Gastroesophageal sphincter (tissue), 4 donors: ENCODE results near the gene KRT17. TPM values are rescaled to one million over a fixed set of nuclear protein-coding genes. Genes with fewer than 3 reads are reported as not detected.
"Not testable (repeated sequence)": the region's sequence is repeated elsewhere in the genome, so short reads cannot be mapped to it uniquely, and the experiment has no call there.

Source experiments
- ATAC-seq: fragments of 150-250 bp; one replicate; pipeline ENCODE4 v1.9.1; 2016; ENCODE audit warnings: mild to moderate bottlenecking, moderate library complexity
- H3K27ac ChIP-seq, 4 donors: fragments of 200-600 bp; sonication (generic) in 3 of 4; 1 replicate in 3 of 4; 2 replicates in 1 of 4; pipeline ENCODE4 v1.5.1; 2016 to 2019
- H3K27me3 ChIP-seq: fragments of 200-600 bp; sonication (generic); one replicate; pipeline ENCODE4 v1.5.1; 2019
- H3K36me3 ChIP-seq, 2 donors: fragments of 200-600 bp; sonication (generic); one replicate each; pipeline ENCODE4 v1.5.1; 2019; ENCODE audit warnings: control low read depth in 1 of 2
- H3K4me1 ChIP-seq, 3 donors: fragments of 200-600 bp; sonication (generic); 1 replicate in 2 of 3; 2 replicates in 1 of 3; pipeline ENCODE4 v1.5.1; 2016 to 2019; ENCODE audit warnings: control low read depth in 2 of 3
- H3K4me3 ChIP-seq, 2 donors: fragments of 200-600 bp; sonication (generic); one replicate each; pipeline ENCODE4 v1.5.1; 2019; ENCODE audit warnings: mild to moderate bottlenecking in 1 of 2, moderate library complexity in 1 of 2
- H3K9me3 ChIP-seq, 3 donors: fragments of 200-600 bp; sonication (generic); one replicate each; pipeline ENCODE4 v1.5.1; 2017 to 2019; ENCODE audit warnings: control low read depth in 2 of 3
- EP300 ChIP-seq: sonication (generic); formaldehyde crosslinking; IDR thresholded peaks from one replicate; pipeline ENCODE4 v1.6.1; 2017; ENCODE audit warnings: antibody characterized with exemption, mild to moderate bottlenecking
- POLR2A ChIP-seq, 2 donors: fragments of 450-650 bp; IDR thresholded peaks; one replicate each; pipeline ENCODE4 v1.6.1; 2017; ENCODE audit warnings: antibody characterized with exemption in 2 of 2, mild to moderate bottlenecking in 2 of 2, moderate library complexity in 1 of 2
- POLR2AphosphoS5 ChIP-seq: sonication (generic); formaldehyde crosslinking; IDR thresholded peaks from one replicate; pipeline ENCODE4 v1.6.1; 2017; ENCODE audit warnings: antibody characterized with exemption
- WGBS, 2 donors: methylation state at CpG; one replicate each; pipeline ENCODE4 v1.1.5; 2018; ENCODE audit warnings: low coverage in 1 of 2; 5-methylcytosine and 5-hydroxymethylcytosine counted together
- total RNA-seq, 4 donors: library from RNA; depleted of rRNA; stranded (reverse); fragments of >200 nt; gene quantifications; one replicate each; pipeline ENCODE4 v1.1.0, GENCODE V29; 2016
- TF ChIP-seq, protein P1 (sequence below), 4 experiments: fragments of 200-600 bp in 2 of 4; fragments of 450-650 bp in 2 of 4; sonication (generic) in 1 of 4; IDR thresholded peaks; one replicate each; pipeline ENCODE4 v1.5.1; 2017 to 2019; ENCODE audit warnings: antibody characterized with exemption in 4 of 4, mild to moderate bottlenecking in 2 of 4, moderate library complexity in 2 of 4

The KRT17 gene
- total RNA-seq, 4 donors from 2014 or later, result 7.0 to 18.5 (median 17.4) TPM; not detected in 1

DNA sequence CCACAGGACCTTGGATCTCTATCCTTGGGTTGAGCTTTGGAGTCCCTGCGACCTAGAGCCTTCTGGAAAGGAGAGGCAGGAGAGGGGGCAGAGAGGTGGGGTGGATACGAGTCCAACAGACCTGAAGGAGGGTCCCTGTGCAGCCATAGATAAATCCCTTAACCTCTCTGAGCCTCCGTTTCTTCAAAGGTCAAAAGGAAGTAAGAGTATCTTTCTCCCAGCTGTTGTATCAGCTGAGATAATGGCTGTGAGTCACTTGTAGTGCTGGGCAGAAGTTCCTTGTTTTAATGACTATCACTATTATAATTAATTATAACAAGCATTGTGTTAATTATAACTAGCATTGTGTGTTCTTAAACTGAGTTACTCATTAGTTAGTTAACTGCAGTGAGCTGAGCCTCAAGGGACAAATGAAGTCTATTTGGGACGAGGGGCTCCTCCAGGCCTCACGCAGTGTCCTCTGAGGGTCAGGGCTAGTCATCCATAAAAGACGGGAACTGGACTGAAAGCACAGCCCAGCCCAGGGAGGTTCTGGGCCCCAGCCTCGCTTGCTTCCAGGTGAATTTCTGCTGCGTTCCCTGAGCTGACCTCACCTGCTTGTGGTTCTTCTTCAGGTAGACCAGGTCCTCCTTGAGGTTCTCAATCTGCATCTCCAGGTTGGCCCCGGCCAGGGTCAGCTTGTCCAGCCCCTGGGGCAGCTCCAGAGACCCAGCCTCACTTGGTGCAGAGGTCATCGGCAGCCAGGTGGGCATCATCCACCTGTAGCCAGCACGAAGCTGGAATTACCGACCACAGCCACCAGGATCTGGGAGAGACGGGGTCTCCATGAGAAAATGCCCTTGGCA is 5.7 kb upstream of the KRT17 start:
- Histone ChIP-seq H3K27ac (no peak overlapping the region), H3K4me3 (no peak overlapping the region), H3K36me3 (no peaks in the 10 kb centered on the region), H3K27me3 (peaks cover 7% of the 10 kb centered on the region), H3K9me3 (no peaks in the 10 kb centered on the region), H3K4me1 (peaks cover 0 to 4% (median 0%) of the 10 kb centered on the region in 3 donors)
- 68% methylated on average over 5 to 6 of the region's 13 CpGs for WGBS, 2 donors
- ATAC-seq, result no peak
- TF ChIP-seq POLR2AphosphoS5 (no peak), POLR2A (IDR thresholded peaks at IDR 0.05) (no peak), EP300 (no peak)
- TF ChIP-seq, protein P1, sequence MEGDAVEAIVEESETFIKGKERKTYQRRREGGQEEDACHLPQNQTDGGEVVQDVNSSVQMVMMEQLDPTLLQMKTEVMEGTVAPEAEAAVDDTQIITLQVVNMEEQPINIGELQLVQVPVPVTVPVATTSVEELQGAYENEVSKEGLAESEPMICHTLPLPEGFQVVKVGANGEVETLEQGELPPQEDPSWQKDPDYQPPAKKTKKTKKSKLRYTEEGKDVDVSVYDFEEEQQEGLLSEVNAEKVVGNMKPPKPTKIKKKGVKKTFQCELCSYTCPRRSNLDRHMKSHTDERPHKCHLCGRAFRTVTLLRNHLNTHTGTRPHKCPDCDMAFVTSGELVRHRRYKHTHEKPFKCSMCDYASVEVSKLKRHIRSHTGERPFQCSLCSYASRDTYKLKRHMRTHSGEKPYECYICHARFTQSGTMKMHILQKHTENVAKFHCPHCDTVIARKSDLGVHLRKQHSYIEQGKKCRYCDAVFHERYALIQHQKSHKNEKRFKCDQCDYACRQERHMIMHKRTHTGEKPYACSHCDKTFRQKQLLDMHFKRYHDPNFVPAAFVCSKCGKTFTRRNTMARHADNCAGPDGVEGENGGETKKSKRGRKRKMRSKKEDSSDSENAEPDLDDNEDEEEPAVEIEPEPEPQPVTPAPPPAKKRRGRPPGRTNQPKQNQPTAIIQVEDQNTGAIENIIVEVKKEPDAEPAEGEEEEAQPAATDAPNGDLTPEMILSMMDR (IDR thresholded peaks at IDR 0.05), result no peak

DNA sequence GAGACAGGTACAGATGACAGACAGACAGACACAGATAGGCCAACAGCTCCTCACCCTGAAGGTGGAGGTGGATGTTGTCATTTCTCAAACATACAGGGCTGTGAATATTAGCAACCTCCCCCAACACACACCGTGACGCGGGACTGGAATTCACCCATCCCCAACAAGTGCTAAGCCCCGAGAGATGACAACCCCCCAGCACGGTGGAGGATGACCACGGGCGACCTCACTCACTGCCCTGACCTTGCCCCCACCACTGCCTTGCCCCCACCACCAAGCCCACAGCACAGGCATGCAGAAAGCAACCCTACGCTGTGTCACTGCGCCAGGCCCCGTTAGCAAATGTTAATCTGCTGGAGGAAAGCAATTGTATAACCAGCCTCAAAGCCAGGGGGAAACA is 4.9 kb upstream of the KRT17 start:
- no peak for ATAC-seq

DNA sequence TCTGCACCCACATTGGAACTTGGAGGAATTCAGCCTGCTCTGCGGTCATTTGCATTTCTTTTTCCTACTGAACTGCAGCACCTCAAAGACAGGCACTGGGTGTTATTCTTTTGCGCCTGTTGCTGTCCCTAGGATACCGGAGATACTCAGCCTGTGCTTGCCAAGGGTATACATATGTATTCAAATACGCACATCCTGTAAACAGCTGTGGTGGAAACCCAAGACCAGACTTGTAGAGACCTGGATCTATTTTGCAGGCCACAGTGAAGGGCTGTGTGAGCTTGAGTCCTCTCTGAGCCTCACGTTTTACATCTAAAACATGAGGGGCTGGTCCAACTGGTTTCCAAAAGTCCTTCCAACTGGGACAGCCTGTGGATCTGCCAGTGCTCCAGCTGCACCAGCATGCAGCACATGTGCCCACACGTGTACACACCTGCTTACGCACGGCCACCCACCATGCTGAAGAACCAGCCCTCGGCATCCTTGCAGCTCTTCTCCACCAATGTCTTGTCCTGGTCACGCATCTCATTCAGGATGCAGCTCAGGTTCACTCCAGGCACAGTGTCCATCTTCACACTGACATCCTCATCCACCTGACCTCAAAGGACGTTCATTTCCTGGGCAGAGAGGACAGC is 4.4 kb upstream of the KRT17 start:
- 77 to 87% methylated on average over 3 to 7 of the region's 11 CpGs for WGBS, 2 donors
- H3K27me3 ChIP-seq, result peaks cover 19% of the 10 kb centered on the region
- H3K27ac ChIP-seq, ATAC-seq, H3K36me3 ChIP-seq, H3K4me3 ChIP-seq, H3K9me3 ChIP-seq, H3K4me1 ChIP-seq: not testable (repeated sequence)

More for the DNA sequence above, 4.9 kb upstream of the KRT17 start:
- H3K4me1 ChIP-seq, result no peaks in the 10 kb centered on the region
- H3K27ac ChIP-seq, result no peak overlapping the region
- 93% methylated on average over 3 of the region's 10 CpGs; no CpG with 5 or more reads in 1 of the 2 donors for WGBS, 2 donors
- TF ChIP-seq, protein P1 (IDR thresholded peaks at IDR 0.05), result no peak
- H3K27me3 ChIP-seq, result peaks cover 14% of the 10 kb centered on the region
- H3K36me3 ChIP-seq, result no peaks in the 10 kb centered on the region
- H3K4me3 ChIP-seq, result no peak overlapping the region
- no peaks in the 10 kb centered on the region for H3K9me3 ChIP-seq

DNA sequence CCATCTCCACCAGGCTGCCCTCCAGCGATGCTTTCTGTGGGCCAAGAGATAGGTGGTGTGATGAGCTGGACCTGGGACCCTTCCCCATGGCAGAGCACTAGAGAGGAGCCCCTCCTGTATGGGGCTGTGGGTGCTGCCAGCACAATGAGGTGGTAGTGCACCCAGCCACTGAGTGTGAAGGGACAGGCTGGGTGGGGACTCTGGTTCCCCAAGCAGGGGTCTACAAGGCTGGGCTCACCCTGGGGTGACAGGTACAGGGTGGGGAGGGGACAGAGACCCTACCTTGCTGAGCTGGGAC is 3.6 kb upstream of the KRT17 start:
- H3K4me1 ChIP-seq, H3K4me3 ChIP-seq, ATAC-seq, H3K9me3 ChIP-seq, H3K36me3 ChIP-seq, H3K27ac ChIP-seq: not testable (repeated sequence)
- WGBS, 2 donors, result no CpG with 5 or more reads among the region's 1 CpG
- peaks cover 24% of the 10 kb centered on the region for H3K27me3 ChIP-seq

DNA sequence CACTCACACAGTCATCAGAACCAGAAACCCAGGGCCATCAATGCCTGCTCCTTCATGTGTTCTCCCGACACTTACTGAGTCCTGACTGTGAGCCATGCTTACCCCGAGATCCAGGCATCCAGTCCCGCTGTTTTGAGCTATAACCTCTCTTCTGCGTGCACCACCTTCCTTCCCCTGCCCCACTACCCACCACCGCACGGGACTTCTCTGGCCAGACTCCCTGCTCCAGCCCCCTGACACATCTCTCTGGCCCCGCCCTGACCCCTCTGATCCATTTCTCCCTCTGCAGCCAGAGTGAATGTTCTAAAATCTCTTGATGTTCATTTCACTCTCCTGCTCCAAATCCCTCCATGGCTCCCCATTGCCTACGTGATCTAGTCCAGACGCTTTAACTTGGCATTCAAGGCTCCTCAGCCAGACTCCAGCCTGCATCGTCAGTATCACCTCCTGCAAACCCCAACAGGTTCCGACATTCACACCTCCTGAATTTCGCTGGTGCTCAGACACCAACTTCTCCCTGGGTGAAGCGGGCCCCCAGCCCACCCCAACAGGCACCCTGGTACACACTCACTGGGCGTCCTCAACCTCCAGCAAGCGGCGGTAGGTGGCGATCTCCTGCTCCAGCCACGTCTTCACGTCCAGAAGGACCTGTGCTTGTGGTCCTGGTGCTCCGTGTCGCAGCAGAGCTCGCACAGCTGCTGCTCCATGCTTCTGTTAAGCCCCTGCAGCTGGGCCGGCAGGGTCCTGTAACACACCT is 3.1 kb upstream of the KRT17 start:
- no peak overlapping the region for H3K4me3 ChIP-seq
- 82 to 84% methylated on average over 11 to 16 of the region's 23 CpGs for WGBS, 2 donors
- H3K36me3 ChIP-seq, result no peaks in the 10 kb centered on the region
- ATAC-seq, result no peak
- no peaks in the 10 kb centered on the region for H3K9me3 ChIP-seq
- TF ChIP-seq EP300 (no peak), POLR2AphosphoS5 (no peak), POLR2A (IDR thresholded peaks at IDR 0.05) (no peak)
- TF ChIP-seq, protein P1 (IDR thresholded peaks at IDR 0.05), result no peak
- H3K27me3 ChIP-seq, result peaks cover 24% of the 10 kb centered on the region
- H3K4me1 ChIP-seq, result no peaks in the 10 kb centered on the region
- H3K27ac ChIP-seq, result no peak overlapping the region

DNA sequence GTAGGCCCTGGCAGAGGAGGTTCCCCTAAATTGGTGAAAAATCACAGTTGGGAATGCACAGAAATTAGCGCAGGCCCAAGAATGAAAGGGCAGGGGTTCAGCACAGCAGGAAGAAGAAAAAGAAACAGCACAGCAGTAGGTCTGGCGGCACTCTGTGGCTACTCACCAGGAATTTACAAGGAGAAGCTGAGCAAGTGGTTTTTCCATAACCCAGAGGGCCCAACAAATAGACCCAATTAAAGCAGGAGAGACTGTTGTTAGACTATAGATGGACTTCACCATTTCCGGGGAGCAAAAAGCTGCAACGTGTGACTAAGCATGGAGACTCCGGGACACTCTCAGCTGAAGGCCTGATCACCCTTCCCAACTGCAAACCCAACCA is 2.5 kb upstream of the KRT17 start:
- H3K4me3 ChIP-seq, ATAC-seq, H3K4me1 ChIP-seq, H3K36me3 ChIP-seq, H3K9me3 ChIP-seq, H3K27ac ChIP-seq: not testable (repeated sequence)
- WGBS, 2 donors, result 79% methylated on average over 5 of the region's 5 CpGs; no CpG with 5 or more reads in 1 of the 2 donors
- H3K27me3 ChIP-seq, result peaks cover 21% of the 10 kb centered on the region

DNA sequence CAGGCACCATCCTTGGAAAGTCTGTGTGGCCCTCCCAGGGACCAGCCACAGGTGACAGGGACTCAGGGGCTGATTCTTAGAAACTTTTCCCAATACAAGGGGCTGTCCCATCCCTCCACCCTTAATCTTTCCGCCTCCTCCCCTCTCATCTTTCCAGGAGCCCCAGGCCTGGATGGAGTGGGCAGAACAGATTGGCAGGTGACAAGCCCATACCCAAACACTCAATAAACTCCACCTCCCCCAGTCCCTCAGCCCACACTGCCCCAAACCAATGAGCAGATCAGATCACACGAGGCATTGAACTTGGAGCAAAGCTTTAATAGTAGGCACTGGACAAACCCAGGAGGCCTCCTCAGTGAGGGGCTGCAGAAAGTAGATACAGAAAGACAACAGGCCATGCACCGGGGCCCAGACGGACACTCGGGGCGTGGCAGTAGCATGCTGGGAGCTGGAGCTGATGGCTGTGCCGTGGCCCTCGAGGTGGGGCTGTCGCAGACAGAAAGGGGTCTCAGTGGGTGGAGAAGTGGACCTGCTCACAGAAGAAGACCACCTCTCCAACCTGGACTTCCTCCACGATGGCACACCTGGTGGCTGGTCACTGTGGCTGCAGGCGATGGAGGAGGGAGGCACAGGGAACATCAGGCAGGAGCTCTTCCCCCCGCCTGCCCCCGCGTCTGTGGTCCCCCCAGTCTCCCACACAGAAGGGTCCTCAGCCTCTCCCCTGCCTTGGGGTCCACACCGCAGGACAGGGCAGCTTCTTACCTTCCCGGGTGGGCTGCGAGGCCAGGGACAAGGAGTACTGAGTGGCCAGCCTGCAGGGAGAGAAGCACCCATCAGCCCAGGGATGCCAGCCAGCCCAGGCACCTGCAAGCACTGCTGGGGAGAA is 1.9 kb upstream of the KRT17 start:
- H3K36me3 ChIP-seq, ATAC-seq, H3K27ac ChIP-seq, H3K9me3 ChIP-seq, H3K4me3 ChIP-seq, H3K4me1 ChIP-seq: not testable (repeated sequence)
- WGBS, 2 donors, result 100% methylated on average over 1 of the region's 17 CpGs; no CpG with 5 or more reads in 1 of the 2 donors
- peaks cover 17% of the 10 kb centered on the region for H3K27me3 ChIP-seq
